Measurements from ENCODE around the gene PSAP. TPM values are rescaled to one million over a fixed set of nuclear protein-coding genes. Genes with fewer than 3 reads are reported as not detected.
A peak's percentile ranks its signal among the peaks of the same experiment; 100 is the strongest.
"Not testable (repeated sequence)": the region's sequence is repeated elsewhere in the genome, so short reads cannot be mapped to it uniquely, and the experiment has no call there.

Gene PSAP
- total and polyA plus RNA-seq, 4 experiments from 2014 or later: 248 to 611 (median 324) TPM

GRCh38 chr10:71881647-71882355 lies 30.8 kb upstream of the PSAP start:
- H3K4me1 Mint-ChIP-seq: peaks cover 0 to 9% (median 3%) of the 10 kb centered on the region in 4 donors
- intact Hi-C loops (cut with micrococcal nuclease): no loop called here
- CTCF ChIA-PET (ENCODE audit: partially characterized antibody): interaction anchor here (1.5 to 1.9 kb wide), 2 partner anchors 14 to 15 kb away, joined by 4 to 11 read pairs; no protein-coding TSS in a partner anchor
- DNase-seq: no peak
- no peaks in the 10 kb centered on the region for H3K36me3 Mint-ChIP-seq
- H3K27ac ChIP-seq (ENCODE audit: low read depth, low read length): no peak overlapping the region
- peaks cover 0 to 1% of the 10 kb centered on the region in 2 donors for H3K27me3 Mint-ChIP-seq
- no peak overlapping the region for H3K4me3 Mint-ChIP-seq
- no peaks in the 10 kb centered on the region for H3K9me3 Mint-ChIP-seq
- no peaks in the 10 kb centered on the region for H3K36me3 ChIP-seq (ENCODE audit: insufficient read depth, low read length)
- H3K4me3 ChIP-seq (ENCODE audit: low read length in 2 of 2): no peak overlapping the region
- H3K4me1 ChIP-seq (ENCODE audit: insufficient read depth, low read length): peaks cover 8% of the 10 kb centered on the region
- no peaks in the 10 kb centered on the region for H3K9me3 ChIP-seq (ENCODE audit: control insufficient read depth in 1 of 2, low read length in 2 of 2)
- no peak overlapping the region for H3K27ac Mint-ChIP-seq
- H3K27me3 ChIP-seq (ENCODE audit: insufficient read depth, low read length): no peaks in the 10 kb centered on the region
- POLR2A ChIA-PET (ENCODE audit: partially characterized antibody): no interaction called here

- CTCF ChIA-PET (ENCODE audit: partially characterized antibody): interaction anchor here (1.5 kb wide), 1 partner anchor 15 kb away, joined by 4 read pairs; no protein-coding TSS in a partner anchor
Measured at GRCh38 chr10:71881307-71881624, 30.2 kb upstream of the PSAP start.

GRCh38 chr10:71880425-71881306 lies 29.6 kb upstream of the PSAP start:
- Histone ChIP-seq H3K27me3 (ENCODE audit: insufficient read depth, low read length) (no peaks in the 10 kb centered on the region), H3K4me1 (ENCODE audit: insufficient read depth, low read length) (peaks cover 8% of the 10 kb centered on the region), H3K9me3 (ENCODE audit: control insufficient read depth in 1 of 2, low read length in 2 of 2) (no peaks in the 10 kb centered on the region), H3K36me3 (ENCODE audit: insufficient read depth, low read length) (no peaks in the 10 kb centered on the region), H3K4me3 (ENCODE audit: low read length in 2 of 2) (no peak overlapping the region), H3K27ac (ENCODE audit: low read depth, low read length) (no peak overlapping the region)
- Mint-ChIP-seq H3K36me3 (no peaks in the 10 kb centered on the region), H3K27me3 (peaks cover 0 to 1% of the 10 kb centered on the region in 2 donors), H3K9me3 (peaks cover 0 to 2% (median 0%) of the 10 kb centered on the region in 8 donors), H3K4me3 (no peak overlapping the region), H3K4me1 (peaks cover 0 to 9% (median 3%) of the 10 kb centered on the region in 4 donors), H3K27ac (peak overlapping the region in 1 of 7 donors; percentile 56)
- intact Hi-C loops (cut with micrococcal nuclease): no loop called here
- ChIA-PET POLR2A (ENCODE audit: partially characterized antibody) (no interaction called here), CTCF (ENCODE audit: partially characterized antibody) (interaction anchor here (1.5 kb wide), 1 partner anchor 16 kb away, joined by 4 read pairs; no protein-coding TSS in a partner anchor)
- DNase-seq: no peak

More at GRCh38 chr10:71881307-71881624, 30.2 kb upstream of the PSAP start:
- H3K4me1 ChIP-seq (ENCODE audit: insufficient read depth, low read length); H3K36me3 Mint-ChIP-seq; H3K4me3 Mint-ChIP-seq; H3K4me1 Mint-ChIP-seq; H3K27me3 Mint-ChIP-seq; H3K4me3 ChIP-seq (ENCODE audit: low read length in 2 of 2); H3K27ac ChIP-seq (ENCODE audit: low read depth, low read length); H3K27me3 ChIP-seq (ENCODE audit: insufficient read depth, low read length); intact Hi-C loops (cut with micrococcal nuclease); H3K9me3 ChIP-seq (ENCODE audit: control insufficient read depth in 1 of 2, low read length in 2 of 2); H3K36me3 ChIP-seq (ENCODE audit: insufficient read depth, low read length); DNase-seq; H3K27ac Mint-ChIP-seq; H3K9me3 Mint-ChIP-seq; POLR2A ChIA-PET (ENCODE audit: partially characterized antibody): not testable (repeated sequence)

- Histone ChIP-seq H3K9me3 (ENCODE audit: control insufficient read depth in 1 of 2, low read length in 2 of 2) (no peaks in the 10 kb centered on the region), H3K4me3 (ENCODE audit: low read length in 2 of 2) (no peak overlapping the region), H3K27me3 (ENCODE audit: insufficient read depth, low read length) (no peaks in the 10 kb centered on the region), H3K27ac (ENCODE audit: low read depth, low read length) (no peak overlapping the region), H3K36me3 (ENCODE audit: insufficient read depth, low read length) (no peaks in the 10 kb centered on the region), H3K4me1 (ENCODE audit: insufficient read depth, low read length) (peaks cover 7% of the 10 kb centered on the region)
- intact Hi-C loops (cut with micrococcal nuclease): no loop called here
- Mint-ChIP-seq H3K4me1 (peaks cover 0 to 9% (median 2%) of the 10 kb centered on the region in 4 donors), H3K27me3 (peaks cover 0 to 1% of the 10 kb centered on the region in 2 donors), H3K27ac (peak overlapping the region in 1 of 7 donors; percentile 63), H3K4me3 (peak overlapping the region in 2 of 8 donors; percentile 17 to 20), H3K9me3 (peaks cover 0 to 2% (median 0%) of the 10 kb centered on the region in 8 donors), H3K36me3 (no peaks in the 10 kb centered on the region)
- CTCF ChIA-PET (ENCODE audit: partially characterized antibody): interaction anchor here (0.8 to 0.9 kb wide), 2 partner anchors 18 to 19 kb away, joined by 3 read pairs; no protein-coding TSS in a partner anchor
- POLR2A ChIA-PET (ENCODE audit: partially characterized antibody): no interaction called here
- no peak for DNase-seq
Measured at GRCh38 chr10:71878327-71879034, 27.4 kb upstream of the PSAP start.

GRCh38 chr10:71877821-71878220 lies 26.8 kb upstream of the PSAP start:
- Mint-ChIP-seq H3K27ac (no peak overlapping the region), H3K27me3 (peaks cover 0 to 1% of the 10 kb centered on the region in 2 donors), H3K4me3 (no peak overlapping the region), H3K36me3 (no peaks in the 10 kb centered on the region), H3K9me3 (peaks cover 0 to 4% (median 0%) of the 10 kb centered on the region in 8 donors), H3K4me1 (peaks cover 0 to 4% (median 0%) of the 10 kb centered on the region in 4 donors)
- intact Hi-C loops (cut with micrococcal nuclease): no loop called here
- DNase-seq: no peak
- POLR2A ChIA-PET (ENCODE audit: partially characterized antibody): no interaction called here
- H3K36me3 ChIP-seq (ENCODE audit: insufficient read depth, low read length): no peaks in the 10 kb centered on the region
- CTCF ChIA-PET (ENCODE audit: partially characterized antibody): interaction anchor here (0.8 kb wide), 1 partner anchor 18 kb away, joined by 3 read pairs; no protein-coding TSS in a partner anchor
- H3K4me1 ChIP-seq (ENCODE audit: insufficient read depth, low read length): peaks cover under 1% of the 10 kb centered on the region
- H3K27me3 ChIP-seq (ENCODE audit: insufficient read depth, low read length): no peaks in the 10 kb centered on the region
- no peak overlapping the region for H3K27ac ChIP-seq (ENCODE audit: low read depth, low read length)
- no peak overlapping the region for H3K4me3 ChIP-seq (ENCODE audit: low read length in 2 of 2)
- H3K9me3 ChIP-seq (ENCODE audit: control insufficient read depth in 1 of 2, low read length in 2 of 2): no peaks in the 10 kb centered on the region

GRCh38 chr10:71874680-71875354 lies 23.8 kb upstream of the PSAP start:
- H3K9me3 Mint-ChIP-seq; H3K36me3 Mint-ChIP-seq; POLR2A ChIA-PET (ENCODE audit: partially characterized antibody); H3K4me3 Mint-ChIP-seq; H3K27me3 Mint-ChIP-seq; H3K27ac Mint-ChIP-seq; DNase-seq; H3K36me3 ChIP-seq (ENCODE audit: insufficient read depth, low read length); intact Hi-C loops (cut with micrococcal nuclease); H3K9me3 ChIP-seq (ENCODE audit: control insufficient read depth in 1 of 2, low read length in 2 of 2); H3K4me1 Mint-ChIP-seq; H3K4me1 ChIP-seq (ENCODE audit: insufficient read depth, low read length); CTCF ChIA-PET (ENCODE audit: partially characterized antibody); H3K27me3 ChIP-seq (ENCODE audit: insufficient read depth, low read length); H3K27ac ChIP-seq (ENCODE audit: low read depth, low read length); H3K4me3 ChIP-seq (ENCODE audit: low read length in 2 of 2): not testable (repeated sequence)
